Osteoblast (primary cell): ENCODE measurements around the gene IFNAR1. TPM values are rescaled to one million over a fixed set of nuclear protein-coding genes. Genes with fewer than 3 reads are reported as not detected.

ENCODE experiments used
- DNase-seq: peaks from one replicate; pipeline ENCODE4 v3.0.0; 2011; ENCODE audit warnings: low spot score, mixed read lengths; ENCODE audit not compliant: insufficient read length; ENCODE audit errors: missing footprints
- H2AFZ ChIP-seq: 2 replicates; pipeline ENCODE4 v1.6.0; 2011; ENCODE audit warnings: mild to moderate bottlenecking, low read length
- H3K27ac ChIP-seq: 2 replicates; pipeline ENCODE4 v1.5.1; 2011; ENCODE audit warnings: mild to moderate bottlenecking, low read depth, low read length, moderate library complexity
- H3K27me3 ChIP-seq: 2 replicates; pipeline ENCODE4 v1.6.0; 2012; ENCODE audit warnings: mild to moderate bottlenecking, control low read depth, inconsistent platforms, low read length, moderate library complexity; ENCODE audit not compliant: insufficient read depth
- H3K36me3 ChIP-seq: 2 replicates; pipeline ENCODE4 v1.5.1; 2011; ENCODE audit warnings: mild to moderate bottlenecking, low read length, control low read depth, moderate library complexity; ENCODE audit not compliant: insufficient read depth
- H3K4me1 ChIP-seq: 2 replicates; pipeline ENCODE4 v1.5.1; 2011; ENCODE audit warnings: mild to moderate bottlenecking, low read length, control low read depth, moderate library complexity; ENCODE audit not compliant: insufficient read depth
- H3K4me2 ChIP-seq: 2 replicates; pipeline ENCODE4 v1.6.0; 2011; ENCODE audit warnings: mild to moderate bottlenecking, low read length; ENCODE audit not compliant: insufficient read depth
- H3K4me3 ChIP-seq: fragments of 200-600 bp; sonication (generic); 3 replicates; pipeline ENCODE4 v1.5.1; 2012; ENCODE audit warnings: mild to moderate bottlenecking, low read length, inconsistent platforms; ENCODE audit not compliant: insufficient read depth
- H3K79me2 ChIP-seq: 2 replicates; pipeline ENCODE4 v1.6.0; 2012; ENCODE audit warnings: mild to moderate bottlenecking, low read length, control low read depth, inconsistent platforms; ENCODE audit not compliant: insufficient read depth
- H3K9me3 ChIP-seq: 2 replicates; pipeline ENCODE4 v1.5.1; 2011; ENCODE audit warnings: low read depth, low read length, control low read depth
- H4K20me1 ChIP-seq: 2 replicates; pipeline ENCODE4 v1.6.0; 2012; ENCODE audit warnings: mild to moderate bottlenecking, low read length, control low read depth; ENCODE audit not compliant: insufficient read depth
- CTCF ChIP-seq: IDR thresholded peaks from 2 replicates; pipeline ENCODE4 v1.5.1; 2011; ENCODE audit warnings: mild to moderate bottlenecking, low read depth, low read length, moderate library complexity; ENCODE audit errors: extremely low read depth
- total RNA-seq: library from RNA; depleted of rRNA; stranded (reverse); fragments of >200 nt; gene quantifications from 2 replicates; pipeline ENCODE4 v1.2.3, GENCODE V29; 2012

The IFNAR1 gene
- total RNA-seq, 1 donor = 26.1 TPM

GRCh38 chr21:33406493-33406892 is 81.7 kb downstream of the IFNAR1 start:
- Histone ChIP-seq H3K27me3 (no peaks in the 10 kb centered on the region), H3K79me2 (peaks cover 71% of the 10 kb centered on the region), H3K4me2 (no peak overlapping the region), H2AFZ (no peak overlapping the region), H3K4me1 (peaks cover 28% of the 10 kb centered on the region), H3K4me3 (no peak overlapping the region), H3K36me3 (peaks cover 13% of the 10 kb centered on the region), H3K9me3 (no peaks in the 10 kb centered on the region), H4K20me1 (peaks cover 48% of the 10 kb centered on the region), H3K27ac (no peak overlapping the region)
- no peak for DNase-seq
- no peak for TF ChIP-seq CTCF

Other genes with a start within 250 kb of the IFNAR1 start
- gene IFNAR2, start 95.0 kb upstream of the IFNAR1 start, total RNA-seq = 4.0 and 5.3 TPM in 2 replicates
- gene IL10RB, start 58.6 kb upstream of the IFNAR1 start, total RNA-seq = 44.9 and 52.7 TPM in 2 replicates
- gene IFNGR2, start 78.4 kb downstream of the IFNAR1 start, total RNA-seq = 60.1 and 63.1 TPM in 2 replicates
- gene TMEM50B, start 155.0 kb downstream of the IFNAR1 start, total RNA-seq = 29.3 and 34.2 TPM in 2 replicates
- gene DNAJC28, start 166.7 kb downstream of the IFNAR1 start, total RNA-seq = 3.2 and 4.0 TPM in 2 replicates
- 69.0 and 85.8 TPM in 2 replicates for gene GART, start 217.1 kb downstream of the IFNAR1 start, total RNA-seq
- gene SON, start 218.1 kb downstream of the IFNAR1 start, total RNA-seq = 109 and 137 TPM in 2 replicates